Keratinocyte (primary cell): ENCODE results near the gene FLNB. TPM values are rescaled to one million over a fixed set of nuclear protein-coding genes. Genes with fewer than 3 reads are reported as not detected.

Experiments
- DNase-seq: peaks from one replicate; pipeline ENCODE4 v3.0.0-alpha.2; 2011; ENCODE audit warnings: low read depth, missing footprints, low spot score
- FAIRE-seq: peaks from 2 replicates; lab custom pipeline; 2011; peaks lifted over from hg19 to GRCh38; lab: Jason Lieb, UNC
- H2AFZ ChIP-seq: 2 replicates; pipeline ENCODE4 v1.6.0; 2012; ENCODE audit warnings: low read length, control low read depth, inconsistent platforms; ENCODE audit not compliant: control insufficient read depth
- H3K27ac ChIP-seq: 2 replicates; pipeline ENCODE4 v1.5.1; 2011; ENCODE audit warnings: low read length; ENCODE audit not compliant: control insufficient read depth, insufficient read depth
- H3K27me3 ChIP-seq: 3 replicates; pipeline ENCODE4 v1.6.0; 2011; ENCODE audit warnings: low read length; ENCODE audit not compliant: control insufficient read depth, insufficient read depth; ENCODE audit errors: extremely low read depth
- H3K36me3 ChIP-seq, 2 experiments: 2 replicates in 1 of 2; 3 replicates in 1 of 2; pipeline ENCODE4 v1.5.1; 2011; ENCODE audit warnings: low read length in 2 of 2, mild to moderate bottlenecking in 1 of 2; ENCODE audit not compliant: control insufficient read depth in 2 of 2, insufficient read depth in 2 of 2; ENCODE audit errors: extremely low read depth in 1 of 2
- H3K4me1 ChIP-seq: 3 replicates; pipeline ENCODE4 v1.5.1; 2011; ENCODE audit warnings: low read length; ENCODE audit not compliant: control insufficient read depth, insufficient read depth; ENCODE audit errors: extremely low read depth
- H3K4me2 ChIP-seq: 3 replicates; pipeline ENCODE4 v1.6.0; 2011; ENCODE audit warnings: low read depth, low read length; ENCODE audit not compliant: control insufficient read depth, insufficient read depth; ENCODE audit errors: extremely low read depth
- H3K4me3 ChIP-seq, 3 experiments: fragments of 200-600 bp in 1 of 3; sonication (generic) in 1 of 3; 2 replicates in 2 of 3; 3 replicates in 1 of 3; pipeline ENCODE4 v1.5.1; 2011 to 2016; ENCODE audit warnings: low read length in 3 of 3, mild to moderate bottlenecking in 3 of 3, control low read depth in 2 of 3, inconsistent platforms in 1 of 3, low read depth in 1 of 3, mixed read lengths in 1 of 3, mixed run types in 1 of 3, moderate library complexity in 1 of 3; ENCODE audit not compliant: control insufficient read depth in 2 of 3, insufficient read depth in 2 of 3; ENCODE audit errors: extremely low read depth in 1 of 3
- H3K79me2 ChIP-seq: 2 replicates; pipeline ENCODE4 v1.6.0; 2012; ENCODE audit warnings: low read length; ENCODE audit not compliant: control insufficient read depth, insufficient read depth
- H3K9ac ChIP-seq: 3 replicates; pipeline ENCODE4 v1.6.0; 2011; ENCODE audit warnings: low read length; ENCODE audit not compliant: control insufficient read depth, insufficient read depth; ENCODE audit errors: extremely low read depth
- H3K9me1 ChIP-seq: 3 replicates; pipeline ENCODE4 v1.6.0; 2011; ENCODE audit warnings: low read length; ENCODE audit not compliant: control insufficient read depth, insufficient read depth; ENCODE audit errors: extremely low read depth
- H3K9me3 ChIP-seq: 2 replicates; pipeline ENCODE4 v1.5.1; 2012; ENCODE audit warnings: low read depth, low read length; ENCODE audit not compliant: control insufficient read depth
- H4K20me1 ChIP-seq: 3 replicates; pipeline ENCODE4 v1.6.0; 2011; ENCODE audit warnings: low read length; ENCODE audit not compliant: control insufficient read depth, insufficient read depth; ENCODE audit errors: extremely low read depth
- CTCF ChIP-seq, 3 experiments: IDR thresholded peaks in 1 of 3; conservative IDR thresholded peaks in 1 of 3; optimal IDR thresholded peaks in 1 of 3; 2 replicates in 2 of 3; 3 replicates in 1 of 3; pipeline versions ENCODE3 to v1.5.1; 2011; ENCODE audit warnings: low read length in 3 of 3, mild to moderate bottlenecking in 3 of 3, moderate library complexity in 2 of 3, control low read depth in 1 of 3, inconsistent platforms in 1 of 3; ENCODE audit not compliant: insufficient read depth in 2 of 3; ENCODE audit errors: extremely low read depth in 1 of 3
- EZH2 ChIP-seq: IDR thresholded peaks from one replicate; pipeline ENCODE4 v1.6.1; 2012; ENCODE audit warnings: inconsistent platforms, mild to moderate bottlenecking, low read length, moderate library complexity
- dilution Hi-C: fragments of 300-500 bp; cut with MboI; formaldehyde crosslinking; loops from one replicate; pipeline ENCODE4 v1.7.0; 2020; ENCODE audit warnings: low sequenced_read_pairs; ENCODE audit not compliant: extremely low pct_ligation_motif_present
- polyA plus RNA-seq, 5 experiments: library from polyadenylated mRNA; depleted of rRNA in 3 of 5; stranded (reverse) in 3 of 5; stranded (forward) in 1 of 5; unstranded in 1 of 5; fragments of >200 nt; gene quantifications; 1 replicate in 1 of 5; 2 replicates in 3 of 5; 3 replicates in 1 of 5; pipeline versions ENCODE4 v1.2.1 to v1.2.3, GENCODE V29; 2011 to 2012; ENCODE audit warnings: missing spikeins in 2 of 5, low read depth in 1 of 5, low replicate concordance in 1 of 5

Gene FLNB
- polyA plus RNA-seq, 1 donor (not counting 4 experiments of a cell fraction or from before 2014, with no cell fraction given) = 289 TPM

DNA sequence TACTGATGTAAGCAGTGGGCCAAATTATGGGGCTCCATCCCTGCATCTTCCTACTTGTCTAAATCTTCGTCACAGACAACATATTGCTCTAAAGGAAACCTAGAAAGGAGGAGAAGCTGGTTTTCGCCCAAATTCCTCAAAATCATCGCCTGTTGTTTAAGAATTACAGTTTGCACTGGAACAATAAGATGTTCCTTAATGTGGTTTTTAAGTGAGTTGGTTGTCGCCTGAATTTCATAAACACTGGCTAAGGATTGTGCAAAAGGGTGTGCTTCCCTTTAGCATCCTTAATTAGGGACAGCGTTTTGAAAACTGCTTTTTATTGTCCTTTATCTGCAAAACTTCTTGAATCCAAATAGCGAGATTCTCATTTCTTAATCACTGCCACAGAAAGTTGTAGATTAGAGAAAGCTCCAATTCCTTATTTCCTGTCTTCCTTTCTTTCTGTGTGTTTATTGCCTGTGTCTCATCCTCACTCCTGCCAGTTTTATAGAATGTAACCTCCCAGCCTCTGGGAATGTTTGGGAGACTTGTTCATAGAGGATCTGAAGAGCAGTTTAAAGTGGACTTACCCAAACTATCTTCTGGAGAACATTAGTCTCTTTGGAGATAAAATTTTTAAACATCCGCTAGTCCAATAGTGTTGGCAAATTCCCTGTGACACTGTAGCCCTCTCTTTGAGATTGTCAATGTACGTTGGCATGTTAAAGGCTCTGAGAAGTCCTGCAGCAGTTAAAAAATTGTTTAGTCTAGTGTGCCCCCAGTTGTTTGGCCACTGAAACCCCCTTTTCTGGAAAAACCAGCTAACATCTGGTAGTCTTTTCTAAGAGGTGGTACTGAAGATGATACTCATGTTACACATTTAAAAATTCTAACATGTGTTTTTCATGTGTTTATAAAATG lies 50.4 kb downstream of the FLNB start:
- Histone ChIP-seq H3K9me3 (no peaks in the 10 kb centered on the region), H2AFZ (no peak overlapping the region), H3K36me3 (peaks cover 16 to 64% of the 10 kb centered on the region in 2 experiments), H3K4me2 (no peak overlapping the region), H3K4me1 (peaks cover 70% of the 10 kb centered on the region), H3K9ac (no peak overlapping the region), H3K79me2 (peaks cover 99% of the 10 kb centered on the region), H3K9me1 (peaks cover 18% of the 10 kb centered on the region), H3K27me3 (no peaks in the 10 kb centered on the region), H4K20me1 (peaks cover 81% of the 10 kb centered on the region), H3K27ac (no peak overlapping the region), H3K4me3 (no peak overlapping the region)
- no peak for TF ChIP-seq EZH2
- FAIRE-seq = no peak
- dilution Hi-C loops = no loop called here
- DNase-seq = no peak

DNA sequence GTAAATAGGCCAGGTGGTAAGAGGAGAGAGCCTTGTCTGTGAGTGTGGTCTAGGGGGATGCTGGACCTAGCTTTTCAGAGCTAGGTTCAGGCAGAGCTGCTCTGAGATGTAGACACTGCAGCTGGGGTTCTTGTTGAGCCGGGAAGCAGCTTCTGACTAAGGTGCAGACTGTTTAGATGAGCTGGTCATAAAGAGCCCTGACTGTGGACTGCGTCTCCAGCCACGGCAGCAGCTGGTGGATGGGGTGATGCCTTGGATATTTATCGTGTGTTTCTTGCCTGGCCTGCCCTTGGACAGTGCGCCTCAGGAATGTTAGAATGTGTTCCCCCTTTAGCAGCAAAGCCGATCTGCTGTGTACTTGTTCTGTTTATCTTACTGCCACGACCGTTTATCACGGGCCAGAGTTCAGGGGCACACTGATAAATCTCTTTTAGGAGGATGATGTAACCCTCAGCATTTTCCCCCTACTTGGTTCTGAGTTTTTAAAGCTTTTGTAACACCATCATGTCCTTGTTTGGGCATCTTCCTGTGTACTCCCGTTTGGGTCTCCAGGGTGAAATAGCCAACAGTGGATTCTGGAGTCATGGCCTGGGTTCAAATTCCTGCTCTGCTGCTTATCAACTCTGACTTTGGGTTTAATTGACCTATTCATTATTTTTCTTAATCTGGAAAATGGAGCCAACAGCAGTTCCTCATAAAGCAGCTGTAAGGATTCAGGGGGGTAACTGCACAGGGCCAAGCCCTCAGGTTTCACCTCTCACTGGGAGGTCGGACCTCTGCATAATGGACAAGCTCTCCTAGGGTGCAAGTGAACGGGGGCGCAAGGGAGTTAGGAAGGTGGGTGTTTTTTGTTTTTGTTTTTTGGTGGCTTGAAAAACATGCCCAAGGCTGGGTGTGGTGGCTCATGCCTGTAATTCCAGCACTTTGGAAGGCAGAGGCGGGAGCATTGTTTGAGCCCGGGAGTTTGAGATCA lies 51.4 kb downstream of the FLNB start:
- H3K4me2 ChIP-seq = no peak overlapping the region
- peaks cover 99% of the 10 kb centered on the region for H3K79me2 ChIP-seq
- H3K9ac ChIP-seq = no peak overlapping the region
- H3K9me1 ChIP-seq = peaks cover 17% of the 10 kb centered on the region
- peaks cover 11 to 67% of the 10 kb centered on the region in 2 experiments for H3K36me3 ChIP-seq
- H3K9me3 ChIP-seq = no peaks in the 10 kb centered on the region
- no peak for TF ChIP-seq CTCF (optimal IDR thresholded peaks at IDR 0.05 in 1 of 3, IDR thresholded peaks at IDR 0.05 in 1 of 3, conservative IDR thresholded peaks at IDR 0.05 in 1 of 3; ENCODE audit: extremely low read depth in 1 of 3, insufficient read depth in 2 of 3, low read length in 3 of 3)
- TF ChIP-seq EZH2 = no peak
- dilution Hi-C loops = no loop called here
- no peak for FAIRE-seq
- H3K4me1 ChIP-seq = peaks cover 62% of the 10 kb centered on the region
- H4K20me1 ChIP-seq = peaks cover 80% of the 10 kb centered on the region
- H3K27ac ChIP-seq = no peak overlapping the region
- H3K4me3 ChIP-seq = no peak overlapping the region
- no peak for DNase-seq
- H3K27me3 ChIP-seq = no peaks in the 10 kb centered on the region
- H2AFZ ChIP-seq = no peak overlapping the region
